Loucy (cell line): ENCODE data around the gene STRBP.

Experiments
- H2AFZ ChIP-seq: fragments of 200-600 bp; sonication (generic); 2 replicates; pipeline ENCODE4 v1.6.0; 2016; ENCODE audit warnings: antibody characterized with exemption, mild to moderate bottlenecking, low read length, moderate library complexity
- H3F3A ChIP-seq: fragments of 200-600 bp; 2 replicates; pipeline ENCODE4 v1.6.0; 2016; ENCODE audit warnings: antibody characterized with exemption, low read depth, mild to moderate bottlenecking
- H3K27me3 ChIP-seq: fragments of 200-600 bp; sonication (generic); 2 replicates; pipeline ENCODE4 v1.6.1; 2014; ENCODE audit warnings: low read length, mild to moderate bottlenecking; ENCODE audit not compliant: insufficient read depth, poor library complexity, severe bottlenecking
- H3K36me3 ChIP-seq: fragments of 200-600 bp; sonication (generic); 2 replicates; pipeline ENCODE4 v1.6.1; 2016; ENCODE audit warnings: low read length; ENCODE audit not compliant: insufficient read depth
- H3K4me1 ChIP-seq: fragments of 200-600 bp; sonication (generic); 2 replicates; pipeline ENCODE4 v1.5.1; 2014; ENCODE audit warnings: low read length, mild to moderate bottlenecking; ENCODE audit not compliant: insufficient read depth, poor library complexity, severe bottlenecking
- H3K4me2 ChIP-seq: fragments of 200-600 bp; sonication (generic); 2 replicates; pipeline ENCODE4 v1.6.0; 2014; ENCODE audit warnings: antibody characterized with exemption, low read length, low read depth, mild to moderate bottlenecking; ENCODE audit not compliant: poor library complexity, severe bottlenecking
- H3K4me3 ChIP-seq: fragments of 200-600 bp; sonication (generic); 2 replicates; pipeline ENCODE4 v1.5.1; 2014; ENCODE audit warnings: low read length, mild to moderate bottlenecking, mixed read lengths; ENCODE audit not compliant: poor library complexity, severe bottlenecking
- H3K79me2 ChIP-seq: fragments of 200-600 bp; sonication (generic); 2 replicates; pipeline ENCODE4 v1.6.1; 2014; ENCODE audit warnings: low read length; ENCODE audit not compliant: insufficient read depth
- H3K9ac ChIP-seq: fragments of 200-600 bp; sonication (generic); 2 replicates; pipeline ENCODE4 v1.6.0; 2014; ENCODE audit warnings: mild to moderate bottlenecking, low read depth, low read length, moderate library complexity; ENCODE audit not compliant: poor library complexity, severe bottlenecking
- H3K9me2 ChIP-seq: fragments of 200-600 bp; sonication (generic); replicated peaks from 2 replicates; pipeline ENCODE4 v1.6.1; 2016; ENCODE audit warnings: low read depth, low read length, mixed read lengths
- H3K9me3 ChIP-seq: fragments of 200-600 bp; sonication (generic); 2 replicates; pipeline ENCODE4 v1.6.1; 2014; ENCODE audit warnings: mild to moderate bottlenecking, antibody characterized with exemption, low read length, low read depth; ENCODE audit not compliant: insufficient read depth
- H4K20me1 ChIP-seq: fragments of 200-600 bp; sonication (generic); 2 replicates; pipeline ENCODE4 v1.6.0; 2014; ENCODE audit warnings: antibody characterized with exemption, low read length, mild to moderate bottlenecking; ENCODE audit not compliant: insufficient read depth, poor library complexity, severe bottlenecking
- CTCF ChIP-seq: fragments of 200-600 bp; sonication (generic); conservative IDR thresholded peaks from 2 replicates; pipeline ENCODE4 v1.5.1; 2014; ENCODE audit warnings: mild to moderate bottlenecking, antibody characterized with exemption, low read length
- EZH2phosphoT487 ChIP-seq: fragments of 200-600 bp; IDR thresholded peaks from 2 replicates; pipeline ENCODE4 v1.6.1; 2018; ENCODE audit warnings: antibody characterized with exemption, mild to moderate bottlenecking, moderate library complexity, borderline replicate concordance

STRBP gene

GRCh38 chr9:123099042-123099441 lies 169.3 kb downstream of the STRBP start:
- Histone ChIP-seq H3K36me3 (peaks cover 64% of the 10 kb centered on the region; the same call in 1 of the 2 replicates), H3F3A (no peaks in the 10 kb centered on the region)

GRCh38 chr9:123098096-123098459 lies 170.3 kb downstream of the STRBP start:
- no peak for TF ChIP-seq CTCF
- no peak for TF ChIP-seq EZH2phosphoT487
- H3K9me3 ChIP-seq: no peaks in the 10 kb centered on the region
- H3K4me3 ChIP-seq: no peak overlapping the region
- H3K79me2 ChIP-seq: no peaks in the 10 kb centered on the region
- H3F3A ChIP-seq: no peaks in the 10 kb centered on the region
- H2AFZ ChIP-seq: no peak overlapping the region
- no peaks in the 10 kb centered on the region for H3K9me2 ChIP-seq
- no peaks in the 10 kb centered on the region for H3K4me1 ChIP-seq
- no peaks in the 10 kb centered on the region for H4K20me1 ChIP-seq
- H3K36me3 ChIP-seq: peaks cover 67% of the 10 kb centered on the region; the same call in 1 of the 2 replicates
- H3K27me3 ChIP-seq: no peaks in the 10 kb centered on the region
- H3K9ac ChIP-seq: no peak overlapping the region
- no peak overlapping the region for H3K4me2 ChIP-seq

More at GRCh38 chr9:123099042-123099441, 169.3 kb downstream of the STRBP start:
- H2AFZ ChIP-seq: no peak overlapping the region
- no peaks in the 10 kb centered on the region for H3K9me3 ChIP-seq
- no peak overlapping the region for H3K4me3 ChIP-seq
- no peaks in the 10 kb centered on the region for H3K27me3 ChIP-seq
- H4K20me1 ChIP-seq: no peaks in the 10 kb centered on the region
- H3K4me1 ChIP-seq: no peaks in the 10 kb centered on the region
- H3K79me2 ChIP-seq: no peaks in the 10 kb centered on the region
- no peak overlapping the region for H3K9ac ChIP-seq
- no peak overlapping the region for H3K4me2 ChIP-seq
- H3K9me2 ChIP-seq: no peaks in the 10 kb centered on the region
- TF ChIP-seq CTCF (no peak), EZH2phosphoT487 (no peak)

- H3K4me1 ChIP-seq: no peaks in the 10 kb centered on the region
- no peaks in the 10 kb centered on the region for H3K9me2 ChIP-seq
- H3F3A ChIP-seq: no peaks in the 10 kb centered on the region
- TF ChIP-seq EZH2phosphoT487 (no peak), CTCF (no peak)
- H3K9me3 ChIP-seq: no peaks in the 10 kb centered on the region
- no peaks in the 10 kb centered on the region for H3K27me3 ChIP-seq
- H3K4me3 ChIP-seq: no peak overlapping the region
- H3K79me2 ChIP-seq: no peaks in the 10 kb centered on the region
- peaks cover 69% of the 10 kb centered on the region; the same call in 1 of the 2 replicates for H3K36me3 ChIP-seq
- no peaks in the 10 kb centered on the region for H4K20me1 ChIP-seq
- H3K4me2 ChIP-seq: no peak overlapping the region
- no peak overlapping the region for H3K9ac ChIP-seq
- no peak overlapping the region for H2AFZ ChIP-seq
Observed at GRCh38 chr9:123097430-123098095, 170.8 kb downstream of the STRBP start.
